Activated CD8-positive, alpha-beta T cell treated with anti-CD3 and anti-CD28 coated beads for 36 hours (primary cell): ENCODE data around the gene INPP5A. TPM values are rescaled to one million over a fixed set of nuclear protein-coding genes. Genes with fewer than 3 reads are reported as not detected.

ENCODE experiments used
- ATAC-seq: fragments of 200-7000 bp; cut with Tn5 transposase; one replicate; pipeline ENCODE4 v1.10.0; 2021; ENCODE audit warnings: mild to moderate bottlenecking, moderate library complexity
- CTCF ChIA-PET: fragments of 350-600 bp; sonication (Branson Sonifier 250); formaldehyde crosslinking; loops from one replicate; lab custom pipeline; 2021; ENCODE audit warnings: antibody characterized with exemption; lab: Charles Lee
- POLR2A ChIA-PET: fragments of 350-600 bp; sonication (Branson Sonifier 250); formaldehyde crosslinking; loops from one replicate; lab custom pipeline; 2021; ENCODE audit warnings: antibody characterized with exemption; lab: Charles Lee
- DNase-seq: peaks from one replicate; pipeline ENCODE4 v3.0.0-alpha.2; 2020
- H3K27ac Mint-ChIP-seq: one replicate; pipeline ENCODE4 v1.8.0; 2021; ENCODE audit warnings: mild to moderate bottlenecking, mixed read lengths
- H3K27me3 Mint-ChIP-seq: one replicate; pipeline ENCODE4 v1.8.0; 2021; ENCODE audit warnings: mixed read lengths
- H3K36me3 Mint-ChIP-seq: one replicate; pipeline ENCODE4 v1.8.0; 2021; ENCODE audit warnings: low read depth, mixed read lengths
- H3K4me1 Mint-ChIP-seq: one replicate; pipeline ENCODE4 v1.8.0; 2021; ENCODE audit warnings: low read depth, mixed read lengths
- H3K4me3 Mint-ChIP-seq: one replicate; pipeline ENCODE4 v1.8.0; 2021; ENCODE audit warnings: mild to moderate bottlenecking, moderate library complexity, mixed read lengths
- H3K9me3 Mint-ChIP-seq: one replicate; pipeline ENCODE4 v1.8.0; 2021; ENCODE audit warnings: mixed read lengths
- CTCF ChIP-seq: fragments of 200-600 bp; IDR thresholded peaks from one replicate; pipeline ENCODE4 v1.8.0; 2022; ENCODE audit warnings: antibody characterized with exemption, mild to moderate bottlenecking
- intact Hi-C: fragments of 100-400 bp; cut with micrococcal nuclease; formaldehyde crosslinking; loops from one replicate; pipeline ENCODE4 v1.10.0; 2022
- total RNA-seq, 2 experiments: library from RNA; stranded (reverse); gene quantifications; one replicate each; pipeline ENCODE4 v1.2.3, GENCODE V29; 2021

INPP5A gene
- total RNA-seq, 2 experiments from 2014 or later, result 9.6 to 10.4 TPM

GRCh38 chr10:132666705-132667341 is 129.2 kb downstream of the INPP5A start:
- Mint-ChIP-seq H3K27me3 (no peaks in the 10 kb centered on the region), H3K4me1 (peaks cover 4% of the 10 kb centered on the region), H3K27ac (no peak overlapping the region), H3K9me3 (no peaks in the 10 kb centered on the region), H3K4me3 (no peak overlapping the region), H3K36me3 (no peaks in the 10 kb centered on the region)
- ChIA-PET CTCF (interaction anchor here (1.4 kb wide), 1 partner anchor 14 kb away, joined by 4 read pairs; no protein-coding TSS in a partner anchor), POLR2A (interaction anchor here (1.4 kb wide), 1 partner anchor 11 kb away, joined by 3 read pairs; no protein-coding TSS in a partner anchor)
- ATAC-seq (no peak), DNase-seq (no peak)
- intact Hi-C loops, result no loop called here
- TF ChIP-seq CTCF, result no peak

- H3K36me3 Mint-ChIP-seq, result no peaks in the 10 kb centered on the region
- POLR2A ChIA-PET, result interaction anchor here (1.4 kb wide), 1 partner anchor 11 kb away, joined by 3 read pairs; no protein-coding TSS in a partner anchor
- CTCF ChIA-PET, result interaction anchor here (1.4 kb wide), 1 partner anchor 15 kb away, joined by 4 read pairs; no protein-coding TSS in a partner anchor
- H3K9me3 Mint-ChIP-seq, result no peaks in the 10 kb centered on the region
- H3K4me3 Mint-ChIP-seq, result no peak overlapping the region
- no peak for ATAC-seq
- DNase-seq, result no peak
- intact Hi-C loops, result no loop called here
- H3K4me1 Mint-ChIP-seq, result peaks cover 4% of the 10 kb centered on the region
- no peak for TF ChIP-seq CTCF
- H3K27me3 Mint-ChIP-seq, result no peaks in the 10 kb centered on the region
- no peak overlapping the region for H3K27ac Mint-ChIP-seq
Observed at GRCh38 chr10:132667342-132668047, 129.9 kb downstream of the INPP5A start.

GRCh38 chr10:132668048-132668394 is 130.4 kb downstream of the INPP5A start:
- no peaks in the 10 kb centered on the region for H3K9me3 Mint-ChIP-seq
- H3K27me3 Mint-ChIP-seq, result no peaks in the 10 kb centered on the region
- no peaks in the 10 kb centered on the region for H3K36me3 Mint-ChIP-seq
- CTCF ChIA-PET, result interaction anchor here (1.8 kb wide), 1 partner anchor 13 kb away, joined by 6 read pairs; no protein-coding TSS in a partner anchor
- no peak for ATAC-seq
- TF ChIP-seq CTCF, result no peak
- H3K27ac Mint-ChIP-seq, result no peak overlapping the region
- POLR2A ChIA-PET, result interaction anchor here (1.4 kb wide), 1 partner anchor 10 kb away, joined by 3 read pairs; no protein-coding TSS in a partner anchor
- H3K4me1 Mint-ChIP-seq, result peaks cover 4% of the 10 kb centered on the region
- no peak for DNase-seq
- H3K4me3 Mint-ChIP-seq, result no peak overlapping the region
- intact Hi-C loops, result no loop called here

GRCh38 chr10:132669208-132669861 is 131.7 kb downstream of the INPP5A start:
- H3K27me3 Mint-ChIP-seq, result no peaks in the 10 kb centered on the region
- intact Hi-C loops, result no loop called here
- no peak overlapping the region for H3K27ac Mint-ChIP-seq
- H3K9me3 Mint-ChIP-seq, result no peaks in the 10 kb centered on the region
- DNase-seq, result no peak
- no peak for TF ChIP-seq CTCF
- POLR2A ChIA-PET, result no interaction called here
- no peak for ATAC-seq
- CTCF ChIA-PET, result interaction anchor here (1.8 kb wide), 1 partner anchor 15 kb away, joined by 6 read pairs; no protein-coding TSS in a partner anchor
- no peak overlapping the region for H3K4me3 Mint-ChIP-seq
- H3K4me1 Mint-ChIP-seq, result peaks cover 4% of the 10 kb centered on the region
- no peaks in the 10 kb centered on the region for H3K36me3 Mint-ChIP-seq
